Neural progenitor cell (in vitro differentiated cells): ENCODE data around the gene PPFIA2. TPM values are rescaled to one million over a fixed set of nuclear protein-coding genes. Genes with fewer than 3 reads are reported as not detected.

Experiments used
- DNase-seq: peaks from one replicate; pipeline ENCODE4 v3.0.0-alpha.2; 2016; ENCODE audit warnings: low spot score
- H2AFZ ChIP-seq: fragments of 200-600 bp; sonication (generic); replicated peaks from 2 replicates; pipeline ENCODE4 v1.6.1; 2016; ENCODE audit warnings: antibody characterized with exemption
- H3F3A ChIP-seq: fragments of 200-600 bp; sonication (generic); 2 replicates; pipeline ENCODE4 v1.6.1; 2016; ENCODE audit warnings: antibody characterized with exemption, low read depth
- H3K27ac ChIP-seq: fragments of 200-600 bp; sonication (generic); 2 replicates; pipeline ENCODE4 v1.5.1; 2016; ENCODE audit warnings: mild to moderate bottlenecking
- H3K27me3 ChIP-seq: fragments of 200-600 bp; sonication (generic); 2 replicates; pipeline ENCODE4 v1.6.1; 2016; ENCODE audit warnings: mild to moderate bottlenecking, moderate library complexity
- H3K36me3 ChIP-seq: fragments of 200-600 bp; sonication (generic); 2 replicates; pipeline ENCODE4 v1.5.1; 2016
- H3K4me1 ChIP-seq: fragments of 200-600 bp; sonication (generic); 2 replicates; pipeline ENCODE4 v1.6.1; 2016; ENCODE audit warnings: mixed run types
- H3K4me2 ChIP-seq: fragments of 200-600 bp; sonication (generic); 2 replicates; pipeline ENCODE4 v1.6.1; 2016
- H3K4me3 ChIP-seq: fragments of 200-600 bp; sonication (generic); 2 replicates; pipeline ENCODE4 v1.5.1; 2016
- H3K79me2 ChIP-seq: fragments of 200-600 bp; sonication (generic); 2 replicates; pipeline ENCODE4 v1.6.1; 2016; ENCODE audit warnings: low read depth
- H3K9ac ChIP-seq: fragments of 200-600 bp; sonication (generic); 2 replicates; pipeline ENCODE4 v1.6.1; 2016
- H3K9me3 ChIP-seq: fragments of 200-600 bp; sonication (generic); 2 replicates; pipeline ENCODE4 v1.5.1; 2016; ENCODE audit warnings: low read depth
- H4K20me1 ChIP-seq: fragments of 200-600 bp; sonication (generic); 2 replicates; pipeline ENCODE4 v1.6.1; 2016; ENCODE audit warnings: low read depth
- H3K27ac Mint-ChIP-seq: 3 replicates; pipeline ENCODE4 v1.8.0; 2021; ENCODE audit warnings: mixed read lengths
- H3K27me3 Mint-ChIP-seq: 2 replicates; pipeline ENCODE4 v1.8.0; 2022; ENCODE audit warnings: low read depth, mild to moderate bottlenecking, inconsistent platforms, moderate library complexity, mixed read lengths; ENCODE audit not compliant: insufficient read depth
- H3K36me3 Mint-ChIP-seq: 3 replicates; pipeline ENCODE4 v1.8.0; 2021; ENCODE audit warnings: mixed read lengths
- H3K4me1 Mint-ChIP-seq: 3 replicates; pipeline ENCODE4 v1.8.0; 2021; ENCODE audit warnings: mixed read lengths
- H3K4me3 Mint-ChIP-seq: 3 replicates; pipeline ENCODE4 v1.8.0; 2021; ENCODE audit warnings: mild to moderate bottlenecking, moderate library complexity, mixed read lengths
- H3K9me3 Mint-ChIP-seq: 3 replicates; pipeline ENCODE4 v1.8.0; 2020; ENCODE audit warnings: mixed read lengths
- EZH2 ChIP-seq: fragments of 200-600 bp; sonication (generic); IDR thresholded peaks from 2 replicates; pipeline ENCODE4 v1.6.1; 2017; ENCODE audit warnings: antibody characterized with exemption, mild to moderate bottlenecking, moderate library complexity
- EZH2phosphoT487 ChIP-seq: fragments of 200-600 bp; sonication (generic); IDR thresholded peaks from 2 replicates; pipeline ENCODE4 v1.6.1; 2017; ENCODE audit warnings: antibody characterized with exemption
- total RNA-seq: library from RNA; depleted of rRNA; stranded (reverse); fragments of >200 nt; gene quantifications from 2 replicates; pipeline ENCODE4 v1.2.3, GENCODE V29; 2015; ENCODE audit warnings: low replicate concordance
- TF ChIP-seq, protein P1 (sequence below): fragments of 200-600 bp; sonication (generic); IDR thresholded peaks from 2 replicates; pipeline ENCODE4 v1.5.1; 2017; ENCODE audit warnings: antibody characterized with exemption, mild to moderate bottlenecking

Gene PPFIA2
- total RNA-seq, 1 donor from 2014 or later = 1.4 TPM

DNA sequence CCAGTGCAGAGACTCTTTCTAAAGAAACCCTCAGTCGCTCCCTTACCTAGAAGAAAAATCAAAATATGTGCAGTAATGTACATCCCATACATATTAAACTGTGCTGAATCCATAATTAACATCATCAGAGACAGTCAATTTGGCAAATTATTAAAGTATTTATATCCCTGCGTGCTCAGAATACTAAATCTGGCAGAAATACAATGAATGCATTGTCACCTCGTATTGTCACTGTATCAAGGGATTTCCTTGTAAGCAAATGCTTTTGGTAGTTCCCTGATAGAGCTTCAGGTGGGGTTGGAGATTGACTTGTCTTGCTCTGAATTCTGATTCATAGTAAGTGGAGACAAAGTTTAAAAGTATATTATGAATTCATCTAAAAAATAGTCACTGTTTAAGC lies 319.1 kb downstream of the PPFIA2 start:
- Histone ChIP-seq H3K27me3 (no peaks in the 10 kb centered on the region), H3K79me2 (no peaks in the 10 kb centered on the region), H2AFZ (no peak overlapping the region), H3K4me2 (no peak overlapping the region), H3K36me3 (no peaks in the 10 kb centered on the region), H3K4me1 (no peaks in the 10 kb centered on the region), H3K27ac (no peak overlapping the region), H3K9ac (no peak overlapping the region), H3K4me3 (no peak overlapping the region), H3F3A (no peaks in the 10 kb centered on the region), H3K9me3 (no peaks in the 10 kb centered on the region), H4K20me1 (no peaks in the 10 kb centered on the region)
- Mint-ChIP-seq H3K4me1 (no peaks in the 10 kb centered on the region), H3K27me3 (no peaks in the 10 kb centered on the region), H3K9me3 (no peaks in the 10 kb centered on the region), H3K27ac (no peak overlapping the region), H3K4me3 (no peak overlapping the region), H3K36me3 (no peaks in the 10 kb centered on the region)
- TF ChIP-seq, protein P1, sequence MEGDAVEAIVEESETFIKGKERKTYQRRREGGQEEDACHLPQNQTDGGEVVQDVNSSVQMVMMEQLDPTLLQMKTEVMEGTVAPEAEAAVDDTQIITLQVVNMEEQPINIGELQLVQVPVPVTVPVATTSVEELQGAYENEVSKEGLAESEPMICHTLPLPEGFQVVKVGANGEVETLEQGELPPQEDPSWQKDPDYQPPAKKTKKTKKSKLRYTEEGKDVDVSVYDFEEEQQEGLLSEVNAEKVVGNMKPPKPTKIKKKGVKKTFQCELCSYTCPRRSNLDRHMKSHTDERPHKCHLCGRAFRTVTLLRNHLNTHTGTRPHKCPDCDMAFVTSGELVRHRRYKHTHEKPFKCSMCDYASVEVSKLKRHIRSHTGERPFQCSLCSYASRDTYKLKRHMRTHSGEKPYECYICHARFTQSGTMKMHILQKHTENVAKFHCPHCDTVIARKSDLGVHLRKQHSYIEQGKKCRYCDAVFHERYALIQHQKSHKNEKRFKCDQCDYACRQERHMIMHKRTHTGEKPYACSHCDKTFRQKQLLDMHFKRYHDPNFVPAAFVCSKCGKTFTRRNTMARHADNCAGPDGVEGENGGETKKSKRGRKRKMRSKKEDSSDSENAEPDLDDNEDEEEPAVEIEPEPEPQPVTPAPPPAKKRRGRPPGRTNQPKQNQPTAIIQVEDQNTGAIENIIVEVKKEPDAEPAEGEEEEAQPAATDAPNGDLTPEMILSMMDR = no peak
- TF ChIP-seq EZH2 = no peak
- TF ChIP-seq EZH2phosphoT487 = no peak
- DNase-seq = no peak

GRCh38 chr12:81439344-81439743 lies 319.8 kb downstream of the PPFIA2 start:
- H2AFZ ChIP-seq = no peak overlapping the region
- no peaks in the 10 kb centered on the region for H4K20me1 ChIP-seq
- no peak overlapping the region for H3K27ac ChIP-seq
- H3K4me3 ChIP-seq = no peak overlapping the region
- TF ChIP-seq, protein P1 = no peak
- no peak for TF ChIP-seq EZH2phosphoT487
- TF ChIP-seq EZH2 = no peak
- Mint-ChIP-seq H3K4me3 (no peak overlapping the region), H3K36me3 (no peaks in the 10 kb centered on the region), H3K9me3 (no peaks in the 10 kb centered on the region), H3K27ac (no peak overlapping the region), H3K27me3 (no peaks in the 10 kb centered on the region), H3K4me1 (no peaks in the 10 kb centered on the region)
- H3K79me2 ChIP-seq = no peaks in the 10 kb centered on the region
- H3K27me3 ChIP-seq = no peaks in the 10 kb centered on the region
- H3K9me3 ChIP-seq = no peaks in the 10 kb centered on the region
- no peak overlapping the region for H3K4me2 ChIP-seq
- no peak for DNase-seq
- H3F3A ChIP-seq = no peaks in the 10 kb centered on the region
- H3K4me1 ChIP-seq = no peaks in the 10 kb centered on the region
- H3K36me3 ChIP-seq = no peaks in the 10 kb centered on the region
- H3K9ac ChIP-seq = no peak overlapping the region

- H3K9me3 Mint-ChIP-seq = peaks cover 6% of the 10 kb centered on the region
- no peak for DNase-seq
- Histone ChIP-seq H4K20me1 (no peaks in the 10 kb centered on the region), H3K27me3 (no peaks in the 10 kb centered on the region), H3F3A (no peaks in the 10 kb centered on the region), H3K4me1 (no peaks in the 10 kb centered on the region), H3K9ac (no peak overlapping the region), H3K36me3 (no peaks in the 10 kb centered on the region), H3K79me2 (no peaks in the 10 kb centered on the region), H3K4me3 (no peak overlapping the region), H3K27ac (no peak overlapping the region), H3K4me2 (no peak overlapping the region), H3K9me3 (no peaks in the 10 kb centered on the region), H2AFZ (no peak overlapping the region)
- no peaks in the 10 kb centered on the region for H3K36me3 Mint-ChIP-seq
- TF ChIP-seq EZH2phosphoT487 = no peak
- TF ChIP-seq EZH2 = no peak
- TF ChIP-seq, protein P1 = no peak
- no peak overlapping the region for H3K4me3 Mint-ChIP-seq
- no peaks in the 10 kb centered on the region for H3K4me1 Mint-ChIP-seq
- no peaks in the 10 kb centered on the region for H3K27me3 Mint-ChIP-seq
- no peak overlapping the region for H3K27ac Mint-ChIP-seq
Observed at GRCh38 chr12:81417056-81417455, 342.1 kb downstream of the PPFIA2 start.
